HuH-7.5 (cell line): ENCODE results near the gene CCDC121.

ENCODE experiments used
- DNase-seq: peaks from one replicate; pipeline ENCODE4 v3.0.0; 2011; ENCODE audit warnings: low spot score

CCDC121 gene, protein sequence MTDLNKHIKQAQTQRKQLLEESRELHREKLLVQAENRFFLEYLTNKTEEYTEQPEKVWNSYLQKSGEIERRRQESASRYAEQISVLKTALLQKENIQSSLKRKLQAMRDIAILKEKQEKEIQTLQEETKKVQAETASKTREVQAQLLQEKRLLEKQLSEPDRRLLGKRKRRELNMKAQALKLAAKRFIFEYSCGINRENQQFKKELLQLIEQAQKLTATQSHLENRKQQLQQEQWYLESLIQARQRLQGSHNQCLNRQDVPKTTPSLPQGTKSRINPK

GRCh38 chr2:27628767-27629709, at the start of gene CCDC121, which contains the start of gene GPN1:
Gene CCDC121 (minus strand): TSS chr2:27629012. CDS start chr2:27627799, 1,213 bp downstream.
Gene GPN1 (plus strand): TSS chr2:27629050. CDS start chr2:27629059, 9 bp downstream.
- peak; percentile 53 for DNase-seq

- no peak for DNase-seq
These were observed 44.1 kb upstream of the CCDC121 start for GRCh38 chr2:27672723-27673486.

DNA sequence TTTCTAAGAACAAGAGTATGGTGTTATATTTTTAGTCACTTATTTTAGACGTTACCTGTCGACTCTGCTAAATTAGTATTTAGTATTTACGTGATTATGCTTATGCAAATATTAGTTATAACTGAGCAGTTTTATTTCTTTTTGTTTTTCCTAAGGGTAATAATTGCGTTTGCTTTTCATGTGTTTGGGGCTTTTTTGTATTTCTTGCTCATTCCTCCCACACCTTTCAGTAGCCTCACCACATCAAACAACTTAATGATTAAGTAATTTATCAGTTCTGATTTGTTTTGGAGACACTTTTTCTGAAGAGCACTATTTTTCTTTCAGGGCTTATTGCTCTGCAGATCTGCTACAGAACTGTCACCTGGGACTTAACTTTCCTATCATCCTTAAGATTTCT, 42.4 kb upstream of the CCDC121 start:
- DNase-seq, result no peak

GRCh38 chr2:27667446-27667845, 38.6 kb upstream of the CCDC121 start:
- no peak for DNase-seq

DNA sequence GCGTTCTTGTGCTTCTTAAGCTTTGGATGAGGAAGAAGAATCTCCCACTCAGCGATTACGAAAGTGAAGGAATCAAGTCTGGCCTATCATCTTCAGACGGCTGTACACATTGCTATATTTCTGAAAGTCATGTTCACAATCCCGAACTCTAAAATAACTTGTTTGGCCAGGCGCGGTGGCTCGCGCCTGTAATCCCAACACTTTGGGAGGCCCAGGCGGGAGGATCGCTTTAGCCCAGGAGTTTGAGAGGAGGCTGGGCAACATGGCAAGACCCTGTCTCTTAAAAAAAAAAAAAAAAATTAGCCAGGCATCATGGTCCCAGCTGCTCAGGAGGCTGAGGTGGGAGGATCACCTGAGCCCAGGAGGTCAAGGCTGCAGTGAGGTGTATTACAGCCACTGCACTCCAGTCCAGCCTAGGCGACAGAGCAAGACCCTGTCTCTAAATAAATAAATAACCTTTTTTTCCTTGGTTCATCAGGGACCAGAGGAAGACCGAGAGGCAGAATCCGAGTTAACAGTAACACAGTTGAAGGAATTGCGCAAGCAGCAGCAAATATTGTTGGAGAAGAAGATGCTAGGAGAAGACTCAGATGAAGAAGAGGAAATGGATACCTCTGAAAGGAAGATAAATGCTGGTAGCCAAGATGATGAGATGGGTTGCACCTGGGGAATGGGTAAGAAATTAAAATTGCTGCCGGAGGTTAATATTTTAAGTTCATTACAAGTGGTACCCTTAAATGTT, 36.0 kb upstream of the CCDC121 start:
- no peak for DNase-seq

DNA sequence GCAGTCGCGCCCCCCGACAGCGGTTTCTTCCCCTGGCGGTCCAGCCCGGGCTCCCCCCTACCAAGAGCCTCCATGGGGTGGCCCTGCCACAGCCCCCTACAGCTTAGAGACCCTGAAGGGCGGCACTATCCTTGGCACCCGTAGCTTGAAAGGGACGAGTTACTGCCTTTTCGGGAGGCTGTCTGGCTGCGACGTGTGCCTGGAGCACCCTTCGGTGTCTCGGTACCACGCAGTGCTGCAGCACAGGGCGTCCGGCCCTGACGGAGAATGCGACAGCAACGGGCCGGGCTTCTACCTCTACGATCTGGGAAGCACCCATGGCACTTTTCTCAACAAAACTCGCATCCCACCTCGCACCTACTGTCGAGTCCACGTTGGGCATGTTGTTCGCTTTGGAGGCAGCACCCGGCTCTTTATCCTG, 35.4 kb upstream of the CCDC121 start:
- no peak for DNase-seq

GRCh38 chr2:27663285-27664153, 34.7 kb upstream of the CCDC121 start, which contains the start of the genes SLC4A1AP and SUPT7L:
Gene SLC4A1AP (plus strand): TSS chr2:27663889. CDS start chr2:27663915, 26 bp downstream.
Gene SUPT7L (minus strand): TSS chr2:27663614. CDS start chr2:27662192, 1,422 bp downstream.
- DNase-seq, result peak; percentile 41

- no peak for DNase-seq
These were observed 32.6 kb upstream of the CCDC121 start for GRCh38 chr2:27661371-27661770.

DNA sequence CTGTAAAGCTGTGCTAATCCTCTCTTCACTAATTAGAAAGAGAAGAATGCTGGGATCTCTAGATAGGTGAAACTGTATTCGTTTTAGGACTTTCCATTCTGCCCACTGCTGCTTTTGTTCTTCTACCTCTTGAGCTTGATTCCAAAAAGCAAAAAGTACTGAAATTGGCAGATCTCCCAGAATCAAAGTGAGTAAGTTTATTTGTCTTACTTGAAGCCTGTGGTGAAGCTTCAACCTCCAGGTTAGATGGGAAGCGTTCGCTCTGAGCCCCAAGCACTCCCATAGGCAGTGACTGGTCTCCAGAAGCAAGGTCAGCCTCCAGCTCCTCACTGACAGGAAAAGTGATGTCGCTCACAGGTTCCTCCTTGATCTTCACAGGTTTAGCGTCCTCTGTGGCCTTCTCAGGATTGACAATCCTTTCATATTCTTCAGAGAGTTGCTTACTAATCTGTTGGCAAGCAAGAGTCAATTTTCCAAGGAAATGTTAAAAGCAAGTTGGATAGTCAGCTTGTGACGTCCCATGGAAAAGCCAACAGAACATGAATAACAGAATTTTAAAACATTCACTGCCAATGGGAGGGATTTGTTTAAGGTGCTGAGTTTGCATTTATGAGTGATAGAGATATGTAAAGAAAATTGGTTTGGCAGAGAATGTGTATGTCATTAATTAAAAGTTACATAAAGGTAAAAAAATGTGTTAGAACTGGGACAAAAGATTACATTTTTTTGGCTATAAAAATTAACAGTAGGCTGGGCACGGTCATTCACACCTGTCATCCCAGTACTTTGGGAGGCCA, 26.5 kb upstream of the CCDC121 start:
- no peak for DNase-seq

DNA sequence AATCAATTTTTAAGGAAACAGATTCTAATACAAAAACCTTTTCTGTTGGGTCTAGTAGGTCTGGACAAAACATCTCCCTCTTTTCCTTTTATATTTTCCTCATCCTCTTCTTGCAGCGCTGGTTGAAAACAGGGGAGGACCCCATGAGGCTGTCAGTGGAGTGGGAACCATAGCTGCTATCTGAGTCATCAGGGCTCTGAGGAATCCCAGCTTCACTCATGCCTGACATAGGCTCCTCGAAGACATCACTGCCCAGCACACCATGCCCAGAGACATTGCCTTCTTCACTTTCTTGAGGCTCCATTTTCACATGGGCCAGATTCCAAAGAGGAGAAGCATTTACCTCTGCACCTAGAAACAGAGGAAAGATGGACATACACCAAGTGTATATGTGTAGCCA, 24.6 kb upstream of the CCDC121 start:
- DNase-seq, result no peak

DNA sequence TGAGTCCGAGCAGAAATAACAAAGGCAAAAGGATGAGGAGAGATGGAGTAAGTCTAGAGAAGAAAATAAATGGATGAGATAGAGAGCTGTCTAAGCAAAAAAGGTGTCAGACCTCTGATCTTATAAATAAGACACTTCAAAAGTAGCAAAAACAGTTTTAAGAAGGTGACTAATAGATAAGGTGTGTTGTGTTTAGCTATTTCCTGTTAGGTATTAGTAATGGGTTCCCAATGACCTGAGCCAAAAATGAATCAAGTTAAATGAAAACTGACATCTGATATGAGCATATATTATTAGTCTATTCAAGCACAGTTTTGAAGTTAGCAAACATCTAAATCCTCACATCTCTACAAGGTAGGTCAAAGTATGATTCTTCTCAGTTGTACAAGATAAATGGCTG, 24.0 kb upstream of the CCDC121 start:
- DNase-seq, result no peak

DNA sequence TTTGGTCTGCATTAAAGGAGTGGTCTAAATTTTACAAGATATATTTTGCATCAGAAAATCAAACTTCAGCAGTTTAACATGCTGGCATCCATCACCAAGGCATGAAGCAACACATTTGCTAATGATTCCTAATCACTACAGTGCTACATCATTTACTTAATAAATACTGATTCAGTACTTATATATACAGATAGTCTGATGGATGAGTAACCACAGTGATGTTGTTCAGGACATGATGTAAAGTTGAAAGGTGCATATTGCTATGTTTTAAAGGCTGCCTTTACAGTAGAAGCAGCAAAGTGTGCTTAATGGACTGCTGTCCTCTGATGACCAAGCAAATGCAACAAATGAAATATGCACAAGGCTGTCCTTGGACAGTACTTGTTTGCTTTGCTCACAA, 23.5 kb upstream of the CCDC121 start:
- no peak for DNase-seq

DNA sequence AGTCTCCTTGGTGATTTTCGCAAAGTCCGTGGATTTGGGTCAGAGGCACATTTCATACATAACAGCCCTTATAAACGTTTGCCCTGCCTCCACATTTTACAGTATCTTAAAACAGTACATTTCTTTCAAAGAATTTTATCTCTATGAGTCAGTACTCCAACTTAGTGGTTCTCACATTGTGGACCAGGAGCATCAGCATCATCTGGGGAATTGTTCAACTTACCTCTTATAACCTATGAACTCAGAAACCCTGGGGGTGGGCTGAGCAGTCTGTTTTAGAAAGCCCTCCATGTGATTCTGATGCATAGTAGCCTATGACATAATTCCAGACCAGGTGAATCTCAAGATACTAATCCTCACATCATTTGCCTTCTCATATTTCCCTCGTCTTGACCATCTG, 22.2 kb upstream of the CCDC121 start:
- DNase-seq, result no peak

GRCh38 chr2:27647737-27648136, 18.9 kb upstream of the CCDC121 start:
- no peak for DNase-seq

DNA sequence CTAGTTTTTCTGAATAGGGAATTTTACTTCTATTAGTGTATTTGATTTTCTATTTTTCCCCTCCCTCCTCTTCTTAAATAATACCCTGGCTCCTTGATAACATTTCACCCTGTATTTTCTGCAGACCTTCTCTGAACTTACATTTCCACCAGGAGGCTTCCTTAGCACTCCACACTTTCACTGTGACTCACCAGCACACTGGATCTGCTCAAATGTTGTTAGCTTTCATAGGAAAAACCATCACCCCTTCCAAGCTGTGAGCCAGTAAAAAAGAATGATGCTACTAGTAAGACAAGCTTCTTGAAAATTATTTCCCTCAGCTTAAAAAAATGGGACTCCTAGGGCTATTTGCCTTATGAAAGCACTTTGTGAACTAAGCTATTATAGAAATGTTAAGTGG, 18.5 kb upstream of the CCDC121 start:
- DNase-seq, result no peak

DNA sequence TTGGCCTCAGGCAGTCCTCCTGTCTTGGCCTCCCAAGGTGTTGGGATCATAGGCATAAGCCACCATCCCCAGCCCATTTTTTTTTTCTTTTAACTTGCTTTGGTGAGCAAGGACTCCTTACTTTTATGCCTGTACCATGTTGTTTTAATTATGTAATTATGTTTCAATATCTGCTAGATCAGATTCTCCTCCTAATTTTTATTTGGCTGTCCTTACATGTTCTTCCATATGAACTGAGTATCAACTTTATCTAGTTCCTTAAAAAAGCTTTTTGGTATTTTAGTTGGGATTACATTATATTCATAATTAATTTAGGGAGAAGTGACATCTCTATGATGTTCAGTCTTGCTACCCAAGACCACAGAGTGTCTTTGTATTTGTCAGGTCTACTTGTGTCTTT, 16.4 kb upstream of the CCDC121 start:
- no peak for DNase-seq

- no peak for DNase-seq
These were observed 12.0 kb upstream of the CCDC121 start for GRCh38 chr2:27640722-27641245.

GRCh38 chr2:27638709-27639108, 9.9 kb upstream of the CCDC121 start:
- no peak for DNase-seq

DNA sequence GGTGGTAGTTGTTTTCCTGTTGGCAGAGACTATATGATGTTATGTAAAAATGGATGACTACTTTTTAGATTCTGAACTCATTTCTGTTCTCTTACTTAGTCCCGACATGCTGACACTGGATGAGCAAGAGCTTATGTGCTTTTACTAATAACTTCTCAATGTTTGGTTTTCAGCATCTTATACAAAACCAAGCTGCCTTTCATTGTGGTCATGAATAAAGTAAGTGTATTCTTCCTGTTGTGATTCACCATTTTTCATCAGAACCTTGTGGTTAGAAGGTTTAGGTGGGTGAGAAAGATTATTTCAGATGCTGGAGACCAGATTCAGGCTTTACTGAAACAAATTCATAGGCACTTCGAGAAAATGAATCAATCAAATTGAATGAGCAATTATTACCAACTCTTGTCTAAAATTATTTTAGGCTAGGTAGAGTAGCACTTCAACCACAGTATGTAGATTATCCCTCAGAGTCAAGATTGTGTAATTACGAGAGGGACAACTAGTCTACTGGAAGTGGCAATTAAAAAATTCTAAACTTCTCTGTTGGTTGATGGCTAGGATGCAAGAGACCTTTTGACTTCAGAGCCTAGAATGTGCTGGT, 9.3 kb upstream of the CCDC121 start:
- no peak for DNase-seq
